WTC11 (cell line): Measurements from ENCODE around the gene ZNF830. TPM values are rescaled to one million over a fixed set of nuclear protein-coding genes. Genes with fewer than 3 reads are reported as not detected.

ENCODE experiments used
- ATAC-seq: fragments of 200-7000 bp; cut with Tn5 transposase; 2 replicates; pipeline ENCODE4 v1.10.0; 2021; ENCODE audit warnings: mild to moderate bottlenecking, moderate library complexity
- CTCF ChIA-PET: fragments of 300-600 bp; sonication (Branson Sonifier 250); formaldehyde crosslinking; loops from one replicate; lab custom pipeline; 2021; ENCODE audit warnings: antibody characterized with exemption; lab: Charles Lee
- POLR2A ChIA-PET: fragments of 350-600 bp; sonication (Branson Sonifier 250); formaldehyde crosslinking; loops from one replicate; lab custom pipeline; 2021; ENCODE audit warnings: antibody characterized with exemption; lab: Charles Lee
- DNase-seq: peaks from one replicate; pipeline ENCODE4 v3.0.0; 2021; ENCODE audit warnings: low spot score
- H3K27ac Mint-ChIP-seq: 2 replicates; pipeline ENCODE4 v1.8.0; 2021; ENCODE audit warnings: mixed read lengths
- H3K27me3 Mint-ChIP-seq: 2 replicates; pipeline ENCODE4 v1.8.0; 2021; ENCODE audit warnings: low read depth, mild to moderate bottlenecking, moderate library complexity, mixed read lengths
- H3K36me3 Mint-ChIP-seq: 2 replicates; pipeline ENCODE4 v1.8.0; 2021; ENCODE audit warnings: mixed read lengths
- H3K4me1 Mint-ChIP-seq: 2 replicates; pipeline ENCODE4 v1.8.0; 2022; ENCODE audit warnings: mixed read lengths
- H3K4me3 Mint-ChIP-seq: 2 replicates; pipeline ENCODE4 v1.8.0; 2021; ENCODE audit warnings: mild to moderate bottlenecking, moderate library complexity, mixed read lengths
- H3K9me3 Mint-ChIP-seq: 2 replicates; pipeline ENCODE4 v1.8.0; 2021; ENCODE audit warnings: mixed read lengths
- AFF4 ChIP-seq: sonication (generic); formaldehyde crosslinking; IDR thresholded peaks from 2 replicates; pipeline ENCODE4 v1.8.1; 2023; ENCODE audit warnings: mild to moderate bottlenecking, missing genetic modification reagents, borderline replicate concordance
- ATF1 ChIP-seq: sonication (generic); formaldehyde crosslinking; IDR thresholded peaks from 2 replicates; pipeline ENCODE4 v1.8.1; 2023; ENCODE audit warnings: mild to moderate bottlenecking, moderate library complexity, missing genetic modification reagents
- ATF6 ChIP-seq: sonication (generic); formaldehyde crosslinking; IDR thresholded peaks from 2 replicates; pipeline ENCODE4 v1.8.1; 2023; ENCODE audit warnings: mild to moderate bottlenecking, missing genetic modification reagents
- CBFB ChIP-seq: sonication (generic); formaldehyde crosslinking; IDR thresholded peaks from 2 replicates; pipeline ENCODE4 v1.8.1; 2022; ENCODE audit warnings: mild to moderate bottlenecking, low read depth, missing genetic modification reagents
- CTCF ChIP-seq: fragments of 200-600 bp; IDR thresholded peaks from 2 replicates; pipeline ENCODE4 v1.8.0; 2022; ENCODE audit warnings: antibody characterized with exemption
- E2F4 ChIP-seq: sonication (generic); formaldehyde crosslinking; IDR thresholded peaks from 2 replicates; pipeline ENCODE4 v1.8.1; 2022; ENCODE audit warnings: low read depth, mild to moderate bottlenecking, moderate library complexity, missing genetic modification reagents, borderline replicate concordance
- GABPB1 ChIP-seq: sonication (generic); formaldehyde crosslinking; IDR thresholded peaks from 2 replicates; pipeline ENCODE4 v1.8.1; 2023; ENCODE audit warnings: mild to moderate bottlenecking, missing genetic modification reagents
- HMGA2 ChIP-seq: fragments of 250-450 bp; sonication (Bioruptor Pico); IDR thresholded peaks from 2 replicates; pipeline ENCODE4 v1.4.0; 2021; ENCODE audit warnings: mild to moderate bottlenecking, moderate library complexity
- IRF1 ChIP-seq: sonication (generic); formaldehyde crosslinking; IDR thresholded peaks from 2 replicates; pipeline ENCODE4 v1.8.0; 2023; ENCODE audit warnings: missing genetic modification reagents
- MLX ChIP-seq: sonication (generic); formaldehyde crosslinking; IDR thresholded peaks from 2 replicates; pipeline ENCODE4 v1.8.1; 2023; ENCODE audit warnings: mild to moderate bottlenecking, missing genetic modification reagents, moderate library complexity
- NR3C1 ChIP-seq: sonication (generic); formaldehyde crosslinking; conservative IDR thresholded peaks from 2 replicates; pipeline ENCODE4 v1.8.1; 2023; ENCODE audit warnings: low read depth, mild to moderate bottlenecking, missing genetic modification reagents
- OVOL2 ChIP-seq: fragments of 250-450 bp; sonication (Bioruptor Pico); IDR thresholded peaks from 2 replicates; pipeline ENCODE4 v1.9.0; 2021; ENCODE audit warnings: mild to moderate bottlenecking, borderline replicate concordance
- SOX15 ChIP-seq: fragments of 250-450 bp; sonication (Bioruptor Pico); IDR thresholded peaks from 2 replicates; pipeline ENCODE4 v1.9.0; 2021; ENCODE audit warnings: mild to moderate bottlenecking
- STAT6 ChIP-seq: sonication (generic); formaldehyde crosslinking; conservative IDR thresholded peaks from 2 replicates; pipeline ENCODE4 v1.8.1; 2023; ENCODE audit warnings: mild to moderate bottlenecking, low read depth, missing genetic modification reagents, moderate library complexity
- ZNF219 ChIP-seq: sonication (generic); formaldehyde crosslinking; IDR thresholded peaks from 2 replicates; pipeline ENCODE4 v1.8.0; 2023; ENCODE audit warnings: missing genetic modification reagents, mild to moderate bottlenecking, borderline replicate concordance
- ZNF232 ChIP-seq: sonication (generic); formaldehyde crosslinking; IDR thresholded peaks from 2 replicates; pipeline ENCODE4 v1.8.0; 2022; ENCODE audit warnings: mild to moderate bottlenecking, missing genetic modification reagents
- ZNF396 ChIP-seq: fragments of 250-450 bp; sonication (Bioruptor Pico); IDR thresholded peaks from 2 replicates; pipeline ENCODE4 v1.8.0; 2021; ENCODE audit warnings: mild to moderate bottlenecking, moderate library complexity, borderline replicate concordance
- ZNF423 ChIP-seq: fragments of 250-450 bp; sonication (Bioruptor Pico); IDR thresholded peaks from 2 replicates; pipeline ENCODE4 v2.1.2; 2022; ENCODE audit warnings: mild to moderate bottlenecking, moderate library complexity
- total RNA-seq: library from RNA; stranded (reverse); gene quantifications from 3 replicates; pipeline ENCODE4 v1.2.3, GENCODE V29; 2021

ZNF830 gene
- total RNA-seq, 1 experiment from 2014 or later, result 20.2 TPM

GRCh38 chr17:35001549-35001948 lies 40.2 kb downstream of the ZNF830 start:
- Mint-ChIP-seq H3K27me3 (no peaks in the 10 kb centered on the region), H3K9me3 (no peaks in the 10 kb centered on the region), H3K4me1 (no peaks in the 10 kb centered on the region), H3K27ac (no peak overlapping the region), H3K36me3 (peaks cover 72% of the 10 kb centered on the region), H3K4me3 (no peak overlapping the region)
- DNase-seq (no peak), ATAC-seq (no peak)
- POLR2A ChIA-PET, result no interaction called here
- CTCF ChIA-PET, result no interaction called here
- TF ChIP-seq CBFB (CRISPR knock-in tag), result no peak
- TF ChIP-seq ZNF219 (CRISPR knock-in tag), result no peak
- TF ChIP-seq OVOL2 (CRISPR knock-in tag), result no peak
- TF ChIP-seq NR3C1 (CRISPR knock-in tag), result no peak
- no peak for TF ChIP-seq ZNF423 (CRISPR knock-in tag)
- TF ChIP-seq SOX15 (CRISPR knock-in tag), result no peak
- no peak for TF ChIP-seq GABPB1 (CRISPR knock-in tag)
- TF ChIP-seq MLX (CRISPR knock-in tag), result no peak
- TF ChIP-seq IRF1 (CRISPR knock-in tag), result no peak
- no peak for TF ChIP-seq ATF6 (CRISPR knock-in tag)
- TF ChIP-seq ATF1 (CRISPR knock-in tag), result no peak
- no peak for TF ChIP-seq ZNF232 (CRISPR knock-in tag)

GRCh38 chr17:35002876-35003551 lies 41.7 kb downstream of the ZNF830 start:
- H3K36me3 Mint-ChIP-seq, result peaks cover 71% of the 10 kb centered on the region
- TF ChIP-seq CTCF (no peak), AFF4 (CRISPR knock-in tag) (no peak), STAT6 (no peak), ZNF396 (no peak), NR3C1 (CRISPR knock-in tag) (no peak), E2F4 (CRISPR knock-in tag) (no peak), HMGA2 (CRISPR knock-in tag) (no peak)
- TF ChIP-seq, all 79 proteins: peak for 0
- CTCF ChIA-PET, result no interaction called here
- no peak for DNase-seq
- no peaks in the 10 kb centered on the region for H3K9me3 Mint-ChIP-seq
- POLR2A ChIA-PET, result no interaction called here
- no peaks in the 10 kb centered on the region for H3K4me1 Mint-ChIP-seq
- no peak overlapping the region for H3K4me3 Mint-ChIP-seq
- H3K27ac Mint-ChIP-seq, result no peak overlapping the region
- H3K27me3 Mint-ChIP-seq, result no peaks in the 10 kb centered on the region
- no peak for ATAC-seq
